GM21723 (cell line): ENCODE measurements around the gene CD200.
A peak's percentile ranks its signal among the peaks of the same experiment; 100 is the strongest.

Source experiments
- ATAC-seq: cut with Tn5 transposase; IDR thresholded peaks from one replicate; pipeline ENCODE4 v1.9.1; 2021; ENCODE audit warnings: mild to moderate bottlenecking, moderate library complexity; ENCODE audit not compliant: unreplicated experiment

CD200 gene, protein sequence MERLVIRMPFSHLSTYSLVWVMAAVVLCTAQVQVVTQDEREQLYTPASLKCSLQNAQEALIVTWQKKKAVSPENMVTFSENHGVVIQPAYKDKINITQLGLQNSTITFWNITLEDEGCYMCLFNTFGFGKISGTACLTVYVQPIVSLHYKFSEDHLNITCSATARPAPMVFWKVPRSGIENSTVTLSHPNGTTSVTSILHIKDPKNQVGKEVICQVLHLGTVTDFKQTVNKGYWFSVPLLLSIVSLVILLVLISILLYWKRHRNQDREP

DNA sequence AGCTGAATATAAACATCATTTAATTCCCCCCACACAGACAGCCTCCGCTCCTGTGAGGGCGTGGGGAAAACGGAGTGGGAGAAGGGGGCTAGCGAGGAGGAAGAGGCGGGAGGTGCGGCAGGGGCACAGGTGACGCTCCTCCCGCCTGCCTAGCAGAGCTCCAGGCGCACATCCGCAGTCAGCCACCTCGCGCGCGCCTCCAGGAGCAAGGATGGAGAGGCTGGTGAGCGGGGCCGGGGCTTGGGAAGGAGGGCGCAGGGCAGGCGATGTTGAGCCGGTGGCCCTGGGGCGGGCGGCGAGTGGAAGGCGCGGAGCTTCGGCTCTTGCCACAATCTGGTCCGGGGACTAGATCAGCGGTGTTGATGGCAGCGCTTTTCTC lies at the start of gene CD200:
Gene CD200, plus strand, starts transcription at position 155 of the 379 bp plus-strand sequence. Its CDS starts 57 bp downstream, at position 212.
- peak; percentile 74 for ATAC-seq

DNA sequence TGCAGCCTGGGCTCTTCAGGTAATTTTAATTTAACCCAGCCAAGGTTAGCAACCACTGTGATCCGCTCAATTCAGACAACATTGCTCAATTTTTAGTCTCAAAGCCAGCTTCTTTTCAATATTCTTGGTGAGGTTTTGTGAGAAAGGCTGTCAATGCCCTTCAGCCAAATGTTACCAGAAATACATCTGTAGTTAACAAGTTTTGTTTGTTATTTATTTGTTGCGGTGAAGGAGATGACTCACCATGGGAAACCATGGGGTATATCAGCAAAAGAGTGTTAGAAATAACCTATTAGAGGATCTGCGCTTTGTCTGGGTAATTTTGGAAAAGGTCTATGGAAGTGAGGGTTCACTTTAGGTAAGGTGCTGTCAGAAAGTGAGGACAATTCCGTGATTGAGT lies 43.9 kb upstream of the CD200 start:
- ATAC-seq: no peak

DNA sequence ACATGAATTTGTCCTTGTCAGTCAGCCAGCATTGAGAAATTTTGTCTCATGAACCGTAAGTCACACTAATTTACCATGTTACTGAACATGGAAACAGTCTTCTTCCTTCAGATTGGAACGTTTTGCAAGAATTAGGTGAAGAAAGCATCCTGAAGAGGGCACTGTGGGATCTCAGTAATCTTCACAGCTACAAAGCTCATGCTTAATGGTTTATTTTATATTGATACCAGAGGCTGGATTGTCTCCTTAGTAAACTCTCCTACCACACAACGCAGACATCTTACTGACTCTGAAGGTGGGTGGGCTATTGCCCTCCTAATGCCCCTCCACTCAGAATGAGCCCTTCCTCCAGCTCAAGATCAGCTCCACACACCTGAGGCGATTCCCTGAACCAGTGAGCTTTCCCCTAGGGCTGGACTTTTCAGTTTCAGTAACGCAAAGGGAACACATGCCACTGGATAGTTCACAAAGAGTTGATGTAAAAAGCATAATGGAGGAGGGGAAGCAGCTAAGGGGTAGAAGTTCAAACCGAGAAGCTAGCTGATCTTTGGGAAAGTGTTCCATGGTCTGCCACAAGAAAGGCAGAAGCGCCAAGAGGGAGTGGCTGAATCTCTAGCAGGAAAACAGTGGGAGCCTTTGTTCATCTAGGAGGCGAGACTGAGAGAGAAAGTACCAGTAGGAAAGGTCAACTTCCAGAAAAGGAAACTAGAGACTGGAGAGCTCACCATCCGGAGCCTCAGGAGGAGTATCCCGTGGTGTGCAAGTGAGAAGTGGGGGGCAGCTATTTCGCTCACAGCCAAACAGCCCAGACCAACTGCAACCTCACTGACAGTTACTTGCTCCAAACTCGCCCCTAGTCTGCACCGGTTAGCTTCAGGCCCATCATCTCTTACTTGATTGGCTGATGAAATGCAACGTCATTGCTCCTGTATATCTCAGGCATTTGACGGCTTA lies 39.3 kb upstream of the CD200 start, which contains the start of gene SLC9C1:
Gene SLC9C1, minus strand, starts transcription at position 849 of the 954 bp plus-strand sequence. CDS start 7,425 bp downstream, outside the sequence.
- ATAC-seq: peak; percentile 62

DNA sequence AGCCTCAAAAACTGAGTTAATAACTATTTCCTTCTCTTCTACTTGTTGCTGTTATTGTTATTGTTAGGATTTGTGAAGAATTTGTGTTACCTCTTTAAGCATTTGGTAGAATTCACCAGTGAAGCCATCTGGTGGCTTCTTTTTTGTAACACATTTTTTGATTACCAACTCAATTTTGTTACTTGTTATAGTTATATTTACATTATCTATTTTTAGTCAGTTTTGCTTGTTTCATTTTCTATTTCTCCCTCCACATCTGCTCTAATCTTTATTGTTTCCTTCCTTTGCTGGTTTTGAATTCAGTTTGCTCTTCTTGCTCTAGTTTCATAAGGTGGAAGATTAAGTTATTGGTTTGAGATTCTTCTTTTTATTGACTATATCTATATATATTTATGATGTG lies 35.2 kb upstream of the CD200 start:
- no peak for ATAC-seq

DNA sequence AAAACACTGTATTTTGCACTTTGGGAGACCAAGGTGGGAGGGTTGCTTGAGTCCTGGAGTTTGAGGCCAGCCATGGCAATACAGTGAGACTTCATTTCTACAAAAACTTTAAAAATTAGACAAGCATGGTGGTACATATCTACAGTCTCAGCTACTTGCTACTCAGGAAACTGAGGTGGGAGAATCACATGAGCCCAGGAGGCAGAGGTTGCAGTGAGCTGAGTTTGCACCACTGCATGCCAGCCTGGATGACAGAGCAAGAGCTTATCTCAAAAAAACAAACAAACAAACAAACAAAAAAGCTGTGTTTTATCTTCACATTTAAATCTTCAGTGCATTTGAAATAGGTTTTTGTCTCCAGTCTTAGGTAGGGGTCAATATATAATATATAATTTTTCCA lies 34.2 kb upstream of the CD200 start:
- ATAC-seq: no peak

DNA sequence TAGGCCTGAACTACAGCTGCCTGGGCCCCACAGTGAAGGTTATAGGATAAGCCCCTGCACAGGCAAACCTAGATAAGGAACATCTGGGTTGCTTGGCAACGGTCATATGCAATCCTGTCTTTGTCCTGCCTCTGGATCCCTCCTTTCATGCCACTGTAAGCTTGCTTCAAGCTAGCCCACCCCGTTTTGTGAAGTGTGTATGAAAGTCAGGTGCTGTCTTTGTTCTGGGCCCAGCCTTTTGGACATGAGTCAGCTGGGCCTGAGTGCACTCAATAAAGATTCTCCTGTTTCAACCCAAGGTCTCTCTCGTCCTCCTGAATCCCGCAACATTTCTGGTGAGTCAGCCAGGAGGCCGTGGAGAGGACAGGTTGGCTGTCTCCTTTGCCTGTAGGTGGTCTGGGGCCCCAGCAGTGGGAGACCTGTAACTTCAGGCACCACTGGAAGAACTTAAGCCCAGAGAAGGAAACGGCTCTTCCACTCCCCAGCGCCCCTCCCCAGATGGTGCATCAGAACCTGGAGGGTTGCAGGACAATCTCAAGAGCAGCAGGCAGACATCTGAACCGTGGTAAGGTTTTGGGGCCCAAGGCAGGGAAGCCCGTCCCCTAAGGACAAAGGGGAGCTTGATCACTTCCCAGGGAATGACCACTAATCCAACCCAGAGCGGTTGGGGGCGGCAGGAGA lies 30.7 kb upstream of the CD200 start:
- no peak for ATAC-seq

DNA sequence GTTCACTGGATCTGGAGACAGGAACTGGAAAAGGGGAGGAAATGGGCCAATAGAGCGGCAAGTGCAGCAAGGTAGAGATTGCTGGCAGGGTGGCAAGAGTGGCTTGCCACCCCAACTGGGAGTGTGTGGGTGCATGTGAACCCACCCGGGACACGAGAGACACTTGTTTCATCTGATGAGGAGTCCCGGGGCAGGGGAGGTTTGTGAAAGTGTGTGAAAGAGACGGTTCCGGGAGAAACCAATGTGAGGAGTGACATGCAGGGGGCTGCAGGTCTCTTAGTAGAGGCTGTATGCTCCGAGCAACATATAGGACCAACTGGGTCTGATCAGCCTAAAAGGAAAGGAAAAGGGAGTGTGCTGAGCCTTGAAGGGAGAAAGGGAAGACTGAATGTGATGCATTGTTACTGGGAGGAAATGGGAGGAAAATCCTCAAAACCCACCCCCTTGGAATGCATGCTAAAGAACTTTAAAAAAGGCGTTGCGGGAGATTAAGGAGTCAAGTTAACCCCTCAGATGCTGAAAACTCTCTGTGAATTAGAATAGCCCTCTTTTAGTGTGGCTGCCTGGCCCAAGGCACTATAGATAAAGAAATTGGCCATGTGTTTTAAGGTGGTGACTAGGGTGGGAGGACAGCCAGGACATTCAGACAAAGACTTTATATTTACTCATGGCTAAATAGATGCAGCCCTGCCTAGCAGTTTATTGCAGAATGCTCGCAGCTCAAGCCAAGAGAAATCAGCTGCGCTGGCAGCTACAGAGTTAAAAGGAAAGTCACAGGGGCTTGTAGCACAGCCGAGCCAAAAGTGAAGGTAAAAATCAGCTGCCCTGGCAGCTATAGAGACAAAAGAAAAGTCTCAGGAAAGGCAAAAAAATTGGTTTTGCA lies 29.8 kb upstream of the CD200 start:
- peak; percentile 58 for ATAC-seq

DNA sequence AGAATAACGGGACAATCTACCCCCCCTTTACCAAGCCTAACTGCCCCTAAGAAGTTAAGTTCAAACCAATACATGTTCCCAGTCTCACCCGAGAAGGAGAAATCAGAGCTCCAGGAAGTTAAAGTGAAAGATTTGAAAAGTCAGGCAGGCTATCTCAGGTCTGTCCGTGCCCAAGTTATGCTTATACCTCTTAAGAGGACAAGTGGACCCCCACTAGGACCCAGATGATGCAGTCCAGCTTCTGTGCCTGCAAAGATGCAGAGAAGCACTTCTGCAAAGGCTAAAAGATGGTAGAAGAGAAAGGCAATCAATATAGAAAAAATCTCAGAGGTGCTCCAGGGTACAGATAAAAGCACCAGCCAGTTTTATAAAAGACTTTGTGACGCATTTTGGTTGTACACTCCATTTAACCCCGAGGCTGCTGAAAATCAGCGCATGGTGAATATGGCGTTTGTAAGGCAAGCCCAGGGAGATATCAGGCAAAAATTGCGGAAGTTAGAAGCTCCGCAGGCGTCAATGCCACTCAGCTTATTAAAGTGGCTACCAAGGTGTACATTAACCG lies 29.1 kb upstream of the CD200 start:
- peak; percentile 61 for ATAC-seq

DNA sequence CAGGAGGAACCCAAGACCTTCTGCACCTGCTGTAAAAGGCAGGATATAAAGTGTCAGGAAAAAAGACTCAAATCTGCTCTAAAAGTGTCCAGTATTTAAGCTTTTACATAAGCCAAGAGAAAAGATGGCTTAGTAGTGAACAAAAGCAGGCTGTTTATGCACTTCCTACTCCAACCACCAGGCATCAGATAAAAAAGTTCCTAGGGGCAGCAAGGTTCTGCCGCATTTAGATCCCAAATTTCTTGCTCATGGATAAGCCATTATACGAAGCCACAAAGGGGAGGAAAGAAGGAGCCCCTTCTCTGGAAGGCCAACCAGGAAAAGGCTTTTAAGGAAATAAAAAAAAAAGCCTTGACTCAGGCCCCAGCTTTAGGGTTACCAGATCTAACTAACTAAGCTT lies 28.3 kb upstream of the CD200 start:
- no peak for ATAC-seq

DNA sequence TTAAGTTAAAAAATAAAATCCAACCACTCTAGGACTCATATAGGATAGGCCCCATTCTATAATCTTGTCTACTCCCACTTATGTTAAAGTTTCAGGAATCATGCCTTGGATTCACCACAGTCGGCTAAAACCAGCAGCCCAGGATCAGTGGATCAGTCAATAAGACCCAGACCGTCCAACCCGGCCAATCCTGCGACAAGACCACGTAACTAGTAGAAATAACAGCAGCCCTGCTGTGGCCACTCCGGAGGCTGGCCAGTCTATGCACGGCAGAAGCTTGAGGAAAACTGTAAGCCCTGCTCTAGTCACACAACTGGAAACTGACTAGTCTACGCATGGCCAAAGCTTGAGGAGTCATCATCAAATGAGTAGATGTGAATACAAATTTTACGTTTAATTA lies 26.1 kb upstream of the CD200 start:
- ATAC-seq: no peak

DNA sequence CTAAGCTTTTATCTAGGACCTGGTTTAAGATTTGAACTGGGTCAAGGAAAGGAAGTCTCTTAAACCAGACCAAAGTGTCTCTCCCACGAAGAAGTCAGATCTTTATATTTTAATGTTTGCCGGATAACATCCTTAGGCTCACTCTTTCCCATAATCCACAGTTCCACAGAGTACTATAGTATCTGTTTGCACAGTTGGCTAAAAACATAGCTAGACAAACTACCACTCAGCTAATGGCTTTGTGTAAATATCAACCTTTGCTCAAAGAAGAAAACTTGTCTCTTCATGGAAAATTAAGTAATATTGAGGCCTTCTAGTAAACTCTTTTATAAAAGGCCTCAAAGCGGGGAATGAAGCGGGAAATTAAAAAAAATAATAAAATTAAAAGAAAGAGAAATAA lies 25.4 kb upstream of the CD200 start:
- no peak for ATAC-seq

DNA sequence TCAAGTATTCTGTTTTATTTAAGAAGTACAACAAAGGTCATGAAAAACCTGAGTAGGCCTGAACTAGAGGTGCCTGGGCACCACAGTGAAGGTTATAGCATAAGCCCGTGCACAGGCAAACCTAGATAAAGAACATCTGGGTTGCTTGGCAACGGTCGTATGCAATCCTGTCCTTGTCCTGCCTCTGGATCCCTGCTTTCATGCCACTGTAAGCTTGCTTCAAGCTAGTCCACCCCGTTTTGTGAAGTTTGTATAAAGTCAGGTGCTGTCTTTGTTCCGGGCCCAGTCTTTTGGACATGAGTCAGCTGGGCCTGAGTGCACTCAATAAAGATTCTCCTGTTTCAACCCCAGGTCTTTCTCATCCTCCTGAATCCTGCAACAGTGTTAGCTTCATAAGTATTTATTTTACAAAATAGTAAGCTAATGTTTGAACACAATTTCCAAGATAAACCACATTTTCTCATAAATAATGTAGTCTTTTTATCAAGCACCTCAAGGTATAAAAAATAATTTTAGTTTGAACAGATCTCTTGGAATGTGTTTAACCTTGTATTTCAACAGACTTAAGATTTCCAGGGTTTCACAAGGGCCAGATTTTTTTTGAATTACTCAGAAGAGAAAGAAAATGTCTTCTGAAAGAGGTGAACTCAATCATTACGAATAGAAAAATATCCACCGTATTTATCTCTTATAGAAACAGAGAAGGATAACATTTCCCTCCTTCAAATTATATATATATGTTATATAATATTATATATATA lies 24.6 kb upstream of the CD200 start:
- ATAC-seq: no peak

DNA sequence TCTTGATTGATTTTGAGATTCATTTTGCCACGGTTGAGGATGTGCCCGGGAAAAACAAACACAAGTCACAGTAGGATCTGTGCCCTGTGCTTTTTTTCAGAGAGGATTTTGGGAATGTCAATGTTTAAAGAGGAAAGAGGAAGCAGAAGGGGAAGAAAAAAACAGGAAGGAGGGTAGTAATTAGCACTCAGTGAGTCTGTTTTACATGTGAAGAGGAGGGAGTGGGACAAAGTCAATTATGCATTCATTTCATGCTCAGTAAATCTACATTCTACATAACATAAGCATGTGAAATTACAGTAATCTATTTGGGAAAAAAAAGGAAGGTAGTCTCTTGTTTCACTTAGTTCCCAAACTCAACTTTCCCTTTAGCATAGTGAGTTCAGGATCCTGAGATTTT lies 18.3 kb upstream of the CD200 start:
- no peak for ATAC-seq

DNA sequence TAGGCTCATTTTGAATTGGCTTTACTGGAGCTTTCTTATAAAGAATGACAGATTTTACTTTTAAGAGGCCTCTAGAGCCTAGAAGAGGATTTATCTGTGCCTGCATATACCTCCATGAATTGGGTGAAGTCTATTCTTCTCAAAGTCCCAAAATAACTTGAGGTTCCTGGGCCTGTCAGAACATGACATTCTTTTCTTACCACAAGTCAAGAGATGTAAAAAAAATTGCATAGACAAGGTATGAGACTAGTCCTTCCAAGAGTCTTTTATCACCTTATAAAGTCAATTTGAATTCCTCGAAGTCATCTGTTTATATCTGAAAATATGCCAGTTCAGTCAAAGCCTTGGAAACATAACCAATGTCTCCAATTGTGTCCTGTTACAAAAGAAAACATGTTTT lies 17.2 kb upstream of the CD200 start:
- no peak for ATAC-seq

DNA sequence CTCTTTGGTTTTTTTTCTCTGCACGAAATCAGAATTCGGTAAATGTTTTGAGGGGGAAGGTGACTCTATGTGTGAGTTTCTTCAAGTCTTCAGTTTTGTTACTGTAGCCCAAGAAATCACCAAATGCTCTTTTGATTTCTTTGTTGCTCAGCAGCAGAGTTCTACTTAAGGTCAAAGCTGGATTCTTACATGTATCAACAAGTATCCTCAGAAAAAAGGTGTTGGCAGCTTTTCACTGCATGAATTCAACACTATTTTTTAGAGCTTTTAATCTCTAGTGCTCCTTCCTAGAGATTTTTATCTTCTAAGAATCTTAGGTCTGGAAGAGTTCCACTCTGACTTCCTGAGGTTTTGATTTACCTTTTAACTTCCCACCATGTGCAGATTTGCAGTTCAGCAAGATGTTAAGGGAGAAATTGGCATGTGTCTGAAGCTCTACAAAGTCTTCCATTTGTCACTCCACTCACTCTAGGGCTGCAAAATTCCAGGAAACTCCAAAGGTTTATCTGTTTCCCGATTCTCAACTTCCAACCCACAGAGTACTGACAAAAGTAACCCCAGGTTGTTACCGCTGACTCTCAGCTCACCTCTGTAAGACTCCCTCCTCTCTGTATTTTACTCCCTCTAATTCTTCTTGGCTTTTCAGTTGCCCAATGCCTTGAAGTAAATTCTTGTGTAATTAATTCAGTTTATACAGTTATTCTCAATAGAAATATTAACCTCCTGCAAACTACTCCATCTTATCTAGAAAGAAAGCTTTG lies 13.3 kb upstream of the CD200 start:
- ATAC-seq: no peak

DNA sequence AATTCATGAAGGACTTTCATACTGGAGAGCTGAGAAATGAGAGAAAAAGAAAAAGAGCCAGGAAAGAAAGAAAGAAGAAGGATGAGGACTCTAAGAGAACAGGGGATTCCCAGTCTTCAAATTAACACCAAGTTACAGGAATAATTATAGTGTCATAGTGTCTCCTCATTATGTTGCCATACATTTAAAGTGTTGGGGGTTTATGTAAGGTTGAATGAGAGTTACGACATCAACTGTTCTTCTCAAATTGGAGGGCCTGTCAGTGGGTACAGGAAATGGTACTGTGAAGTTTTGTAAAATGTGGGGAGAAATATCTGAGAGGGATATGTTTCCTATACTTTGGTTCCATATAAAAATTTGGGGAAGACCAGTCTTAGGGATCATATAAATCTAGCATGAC lies 12.3 kb upstream of the CD200 start:
- ATAC-seq: no peak

DNA sequence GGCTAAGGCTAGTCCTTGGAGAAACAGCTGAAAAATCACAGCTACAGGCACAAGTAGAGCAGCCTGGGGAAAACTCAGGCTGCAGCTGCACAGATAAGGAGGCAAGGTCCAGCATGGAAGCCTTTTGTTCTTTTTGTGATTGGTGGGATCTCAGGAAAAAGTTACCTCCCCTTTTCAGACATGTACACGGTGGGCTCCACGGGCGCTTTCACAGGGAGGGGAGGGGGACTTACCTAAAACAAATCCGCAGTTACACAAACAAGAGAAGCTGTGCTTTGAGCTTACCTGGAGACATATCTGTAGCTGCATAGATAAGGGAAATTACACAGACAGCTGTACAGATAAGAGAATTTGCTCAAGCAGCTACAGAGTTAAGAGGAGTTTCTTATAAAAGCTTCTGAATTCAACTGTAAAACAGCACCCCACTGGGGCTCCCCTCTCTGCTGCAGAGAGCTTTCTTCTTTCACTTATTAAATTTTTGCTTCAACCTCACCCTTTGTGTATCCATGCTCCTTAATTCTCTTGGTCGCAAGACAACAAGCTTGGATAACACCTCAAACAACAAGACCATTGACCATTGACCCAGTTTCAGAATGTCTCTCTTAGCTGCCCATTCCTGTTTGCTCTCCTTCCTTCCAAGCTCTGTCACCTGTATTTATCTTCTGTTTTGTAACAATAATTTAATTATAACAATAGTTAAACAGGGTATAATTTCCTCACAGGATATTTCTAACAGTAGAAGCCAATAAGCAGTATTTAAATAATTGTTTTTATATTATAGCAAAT lies 10.9 kb upstream of the CD200 start:
- no peak for ATAC-seq

DNA sequence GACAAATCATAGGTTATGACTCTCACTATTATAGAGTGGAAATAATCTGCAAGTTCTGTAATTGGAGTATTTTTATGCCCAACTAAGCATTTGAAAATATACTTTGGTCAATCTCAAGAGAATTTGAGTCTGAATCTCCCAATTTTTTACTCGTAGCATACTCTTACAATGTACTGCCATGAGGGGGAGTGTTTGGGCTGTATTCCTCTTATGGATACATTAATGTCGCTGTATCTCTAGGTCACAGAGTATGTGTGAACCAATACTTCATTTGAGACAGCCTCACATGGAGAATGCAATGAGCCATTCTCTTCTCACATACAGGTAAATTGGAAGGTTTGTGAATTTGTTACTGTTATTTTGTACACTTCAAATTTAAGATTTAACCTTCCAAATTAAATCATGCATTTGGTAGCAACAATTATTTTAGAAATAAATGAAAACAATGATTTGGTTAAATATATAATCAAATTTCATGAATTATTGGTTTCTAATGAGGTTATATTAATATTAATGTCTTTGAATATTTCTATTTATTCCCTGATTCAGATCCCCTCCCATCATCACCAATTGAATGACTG lies 5.5 kb upstream of the CD200 start:
- peak; percentile 99 for ATAC-seq
